ENCODE results near the gene APOBEC3F. TPM values are rescaled to one million over a fixed set of nuclear protein-coding genes. Genes with fewer than 3 reads are reported as not detected.
"Not testable (repeated sequence)": the region's sequence is repeated elsewhere in the genome, so short reads cannot be mapped to it uniquely, and the experiment has no call there.

Gene APOBEC3F
- total RNA-seq, 4 donors from 2014 or later, result 2.5 to 6.0 (median 5.0) TPM

DNA sequence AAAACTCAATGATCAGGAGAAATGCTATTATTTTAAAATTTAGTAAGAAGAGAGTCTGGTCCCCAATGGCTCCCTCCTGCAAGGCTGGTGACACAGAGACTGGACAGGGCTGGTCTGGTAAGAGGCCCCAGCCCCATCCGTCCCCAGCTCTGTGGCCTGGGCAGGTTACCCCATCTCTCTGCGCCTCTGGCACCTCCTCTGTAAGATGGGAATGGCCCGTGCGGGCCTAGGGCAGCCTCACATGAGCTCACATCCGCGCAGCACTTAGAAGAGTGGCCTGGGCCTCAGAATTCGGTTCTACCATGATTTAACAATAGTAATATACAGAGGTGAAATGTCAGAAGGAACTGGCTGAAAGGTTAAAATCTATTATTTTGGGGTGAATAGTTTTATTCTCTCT, 1.2 kb downstream of the APOBEC3F start:
- DNase-seq, result no peak
- WGBS, 2 donors, result 92 to 94% methylated on average over 7 of the region's 7 CpGs
- Histone ChIP-seq H3K4me3 (replicated peaks in 1 of 3) (no peak overlapping the region), H3K27me3 (no peaks in the 10 kb centered on the region), H3K36me3 (no peaks in the 10 kb centered on the region), H3K9me3 (no peaks in the 10 kb centered on the region), H3K27ac (no peak overlapping the region), H3K4me1 (peaks cover 10% of the 10 kb centered on the region in 2 donors)
- intact Hi-C loops (cut with DNase I), result no loop called here
- TF ChIP-seq, protein P1, sequence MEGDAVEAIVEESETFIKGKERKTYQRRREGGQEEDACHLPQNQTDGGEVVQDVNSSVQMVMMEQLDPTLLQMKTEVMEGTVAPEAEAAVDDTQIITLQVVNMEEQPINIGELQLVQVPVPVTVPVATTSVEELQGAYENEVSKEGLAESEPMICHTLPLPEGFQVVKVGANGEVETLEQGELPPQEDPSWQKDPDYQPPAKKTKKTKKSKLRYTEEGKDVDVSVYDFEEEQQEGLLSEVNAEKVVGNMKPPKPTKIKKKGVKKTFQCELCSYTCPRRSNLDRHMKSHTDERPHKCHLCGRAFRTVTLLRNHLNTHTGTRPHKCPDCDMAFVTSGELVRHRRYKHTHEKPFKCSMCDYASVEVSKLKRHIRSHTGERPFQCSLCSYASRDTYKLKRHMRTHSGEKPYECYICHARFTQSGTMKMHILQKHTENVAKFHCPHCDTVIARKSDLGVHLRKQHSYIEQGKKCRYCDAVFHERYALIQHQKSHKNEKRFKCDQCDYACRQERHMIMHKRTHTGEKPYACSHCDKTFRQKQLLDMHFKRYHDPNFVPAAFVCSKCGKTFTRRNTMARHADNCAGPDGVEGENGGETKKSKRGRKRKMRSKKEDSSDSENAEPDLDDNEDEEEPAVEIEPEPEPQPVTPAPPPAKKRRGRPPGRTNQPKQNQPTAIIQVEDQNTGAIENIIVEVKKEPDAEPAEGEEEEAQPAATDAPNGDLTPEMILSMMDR (IDR thresholded peaks at IDR 0.05), result no peak
- TF ChIP-seq POLR2A (IDR thresholded peaks at IDR 0.05), result no peak

DNA sequence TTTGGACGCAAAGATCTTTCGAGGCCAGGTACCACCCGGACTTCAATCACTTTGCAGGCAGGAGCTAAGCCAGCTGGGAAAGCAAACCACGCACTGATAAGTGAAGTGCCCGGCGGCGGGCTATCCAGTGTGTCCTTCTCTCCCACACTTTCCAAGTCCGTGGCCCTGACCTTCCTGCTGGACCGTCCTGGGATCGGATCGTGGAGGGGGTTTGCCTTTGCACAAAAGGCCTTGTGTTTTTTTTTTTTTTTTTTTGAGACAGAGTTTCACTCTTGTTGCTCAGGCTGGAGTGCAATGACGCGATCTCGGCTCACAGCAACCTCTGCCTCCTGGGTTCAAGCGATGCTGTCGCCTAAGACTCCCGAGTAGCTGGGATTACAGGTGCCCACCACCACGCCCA, 2.4 kb downstream of the APOBEC3F start:
- intact Hi-C loops (cut with DNase I); H3K9me3 ChIP-seq; H3K36me3 ChIP-seq; H3K27me3 ChIP-seq; H3K27ac ChIP-seq; DNase-seq; H3K4me3 ChIP-seq (replicated peaks in 1 of 3): not testable (repeated sequence)
- WGBS, 2 donors, result 94 to 95% methylated on average over 18 of the region's 18 CpGs
- peaks cover 10% of the 10 kb centered on the region in 2 donors for H3K4me1 ChIP-seq

DNA sequence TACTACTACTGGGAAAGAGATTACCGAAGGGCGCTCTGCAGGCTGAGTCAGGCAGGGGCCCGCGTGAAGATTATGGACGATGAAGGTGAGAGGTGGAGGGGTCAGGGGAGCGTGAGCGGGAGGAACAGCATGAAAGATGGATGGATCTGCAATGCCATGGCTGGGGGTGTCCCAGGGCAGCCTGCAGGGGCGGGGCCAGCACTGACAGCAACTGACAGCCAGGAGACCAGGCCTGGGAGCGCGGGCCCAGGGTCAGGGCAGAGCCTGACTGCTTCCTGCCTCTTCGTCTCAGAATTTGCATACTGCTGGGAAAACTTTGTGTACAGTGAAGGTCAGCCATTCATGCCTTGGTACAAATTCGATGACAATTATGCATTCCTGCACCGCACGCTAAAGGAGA, 4.5 kb downstream of the APOBEC3F start:
- H3K9me3 ChIP-seq; DNase-seq; H3K36me3 ChIP-seq; H3K27me3 ChIP-seq; H3K4me3 ChIP-seq (replicated peaks in 1 of 3); intact Hi-C loops (cut with DNase I); H3K27ac ChIP-seq: not testable (repeated sequence)
- 82 to 91% methylated on average over 14 of the region's 14 CpGs for WGBS, 2 donors
- H3K4me1 ChIP-seq, result peaks cover 10% of the 10 kb centered on the region in 2 donors

DNA sequence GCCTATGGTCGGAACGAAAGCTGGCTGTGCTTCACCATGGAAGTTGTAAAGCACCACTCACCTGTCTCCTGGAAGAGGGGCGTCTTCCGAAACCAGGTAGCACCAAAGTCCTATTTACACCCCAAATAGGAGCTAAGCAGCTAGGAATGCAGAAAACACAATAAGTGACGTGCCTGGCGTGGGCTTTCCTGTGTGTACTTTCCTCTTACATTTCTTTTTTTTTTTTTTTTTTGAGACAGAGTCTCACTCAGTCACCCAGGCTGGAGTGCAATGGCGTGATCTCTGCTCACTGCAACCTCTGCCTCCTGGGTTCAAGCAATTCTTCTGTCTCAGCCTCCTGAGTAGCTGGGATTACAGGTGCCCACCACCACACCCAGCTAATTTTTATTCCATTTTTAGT, 8.8 kb downstream of the APOBEC3F start:
- DNase-seq; H3K9me3 ChIP-seq; H3K4me1 ChIP-seq; H3K36me3 ChIP-seq; intact Hi-C loops (cut with DNase I); H3K27ac ChIP-seq; H3K27me3 ChIP-seq; H3K4me3 ChIP-seq (replicated peaks in 1 of 3): not testable (repeated sequence)
- 72 to 80% methylated on average over 7 of the region's 7 CpGs for WGBS, 2 donors

DNA sequence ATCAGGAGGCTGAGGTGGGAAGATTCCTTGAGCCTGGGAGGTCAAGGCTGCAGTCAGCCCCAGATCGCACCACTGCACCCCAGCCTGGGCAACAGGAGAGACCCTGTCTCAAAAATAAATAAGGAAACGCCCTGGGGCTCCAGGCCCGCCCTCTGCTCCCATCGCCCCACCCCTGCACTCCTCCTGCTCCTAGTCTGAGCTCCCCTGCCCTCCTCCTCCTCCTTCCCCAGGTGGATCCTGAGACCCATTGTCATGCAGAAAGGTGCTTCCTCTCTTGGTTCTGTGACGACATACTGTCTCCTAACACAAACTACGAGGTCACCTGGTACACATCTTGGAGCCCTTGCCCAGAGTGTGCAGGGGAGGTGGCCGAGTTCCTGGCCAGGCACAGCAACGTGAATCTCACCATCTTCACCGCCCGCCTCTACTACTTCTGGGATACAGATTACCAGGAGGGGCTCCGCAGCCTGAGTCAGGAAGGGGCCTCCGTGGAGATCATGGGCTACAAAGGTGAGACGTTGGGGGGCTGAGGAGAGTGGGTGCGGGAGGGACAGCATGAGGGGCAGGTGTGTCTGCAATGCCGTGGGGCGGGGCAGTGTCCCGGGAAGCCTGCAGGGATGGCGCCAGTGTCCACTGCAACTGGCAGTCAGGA, 11.3 kb downstream of the APOBEC3F start:
- 70 to 75% methylated on average over 18 of the region's 18 CpGs for WGBS, 2 donors

DNA sequence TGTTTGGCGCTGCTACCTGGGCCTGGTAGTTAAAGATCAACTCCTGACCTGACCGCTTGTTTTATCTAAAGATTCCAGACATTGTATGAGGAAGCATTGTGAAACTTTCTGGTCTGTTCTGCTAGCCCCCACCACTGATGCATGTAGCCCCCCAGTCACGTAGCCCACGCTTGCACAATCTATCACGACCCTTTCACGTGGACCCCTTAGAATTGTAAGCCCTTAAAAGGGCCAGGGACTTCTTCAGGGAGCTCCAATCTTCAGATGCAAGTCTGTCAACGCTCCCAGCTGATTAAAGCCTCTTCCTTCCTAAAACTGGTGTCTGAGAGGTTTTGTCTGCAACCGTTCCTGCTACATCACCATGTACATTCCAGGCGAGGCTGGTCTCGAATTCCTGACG, 15.0 kb downstream of the APOBEC3F start:
- no peak for DNase-seq
- Histone ChIP-seq H3K4me1 (no peaks in the 10 kb centered on the region), H3K27me3 (no peaks in the 10 kb centered on the region), H3K36me3 (no peaks in the 10 kb centered on the region), H3K9me3 (no peaks in the 10 kb centered on the region), H3K27ac (no peak overlapping the region), H3K4me3 (replicated peaks in 1 of 3) (no peak overlapping the region)
- TF ChIP-seq POLR2A (IDR thresholded peaks at IDR 0.05), result no peak
- TF ChIP-seq, protein P1 (IDR thresholded peaks at IDR 0.05), result no peak
- 92 to 97% methylated on average over 11 of the region's 11 CpGs for WGBS, 2 donors
- intact Hi-C loops (cut with DNase I), result no loop called here

More for the DNA sequence above, 11.3 kb downstream of the APOBEC3F start:
- H3K27ac ChIP-seq; intact Hi-C loops (cut with DNase I); DNase-seq; H3K9me3 ChIP-seq; H3K36me3 ChIP-seq; H3K4me1 ChIP-seq; H3K27me3 ChIP-seq; H3K4me3 ChIP-seq (replicated peaks in 1 of 3): not testable (repeated sequence)

DNA sequence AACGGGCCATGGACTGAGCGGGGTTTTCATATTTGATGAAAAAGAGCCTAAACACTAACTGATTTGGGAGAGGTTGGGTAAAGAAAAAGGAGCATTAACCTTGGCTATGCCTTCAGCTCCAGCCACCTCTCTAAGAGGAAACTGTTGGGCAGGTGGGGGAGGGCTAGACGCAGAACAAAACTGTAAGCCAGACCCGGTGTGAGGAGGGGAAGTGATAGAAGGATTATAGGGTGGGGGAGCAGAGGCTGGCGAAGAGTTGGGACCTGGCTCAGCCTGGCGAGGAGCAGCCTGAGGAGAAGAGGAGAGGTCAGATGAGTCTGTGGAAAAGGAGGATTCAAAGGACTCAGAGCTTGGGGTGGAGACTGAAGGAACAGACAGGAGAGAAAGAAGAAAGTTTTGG, 20.6 kb downstream of the APOBEC3F start:
- 70 to 71% methylated on average over 6 of the region's 6 CpGs for WGBS, 2 donors
- intact Hi-C loops (cut with DNase I); DNase-seq; H3K4me3 ChIP-seq (replicated peaks in 1 of 3); H3K36me3 ChIP-seq; H3K27ac ChIP-seq; H3K9me3 ChIP-seq; H3K4me1 ChIP-seq; H3K27me3 ChIP-seq: not testable (repeated sequence)

DNA sequence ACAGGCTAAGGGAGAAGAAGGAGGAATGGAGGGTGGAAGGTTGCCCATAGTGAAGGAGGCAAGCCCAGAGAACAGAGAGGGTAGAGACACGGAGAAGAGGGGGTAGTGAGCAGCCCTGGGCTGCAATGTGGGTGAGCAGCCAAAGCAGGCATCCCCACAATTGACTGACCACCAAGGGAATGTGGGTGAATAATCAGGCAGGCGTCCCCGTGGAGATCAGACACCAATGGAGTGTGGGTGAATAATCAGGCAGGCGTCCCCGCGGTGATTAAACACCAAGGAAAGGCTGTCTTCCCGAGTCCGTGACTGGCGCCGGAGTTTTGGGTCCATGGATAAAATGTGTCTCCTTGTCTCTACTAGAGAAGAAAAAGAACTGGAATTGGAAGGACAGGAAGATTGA, 21.3 kb downstream of the APOBEC3F start:
- intact Hi-C loops (cut with DNase I); H3K27ac ChIP-seq; H3K4me1 ChIP-seq; H3K4me3 ChIP-seq (replicated peaks in 1 of 3); H3K27me3 ChIP-seq; H3K9me3 ChIP-seq; H3K36me3 ChIP-seq; DNase-seq: not testable (repeated sequence)
- 85 to 93% methylated on average over 10 of the region's 10 CpGs for WGBS, 2 donors

DNA sequence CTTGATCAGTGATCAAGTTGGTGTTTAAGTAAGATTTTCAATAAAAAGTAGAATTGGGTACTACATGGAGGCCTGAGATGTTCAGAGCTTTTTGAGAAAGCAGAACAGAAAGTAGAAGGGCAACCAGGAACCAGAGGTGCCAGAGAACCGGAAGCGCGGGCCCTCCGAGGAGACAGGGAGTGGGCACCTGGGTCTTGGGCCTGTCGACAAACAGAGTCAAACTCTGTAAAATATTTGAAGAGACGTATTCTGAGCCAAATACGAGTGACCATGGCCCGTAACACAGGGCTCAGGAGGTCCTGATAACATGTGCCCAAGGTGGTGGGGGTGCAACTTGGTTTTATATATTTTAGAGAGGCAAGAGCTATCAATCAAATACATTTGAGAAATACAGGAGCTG, 23.2 kb downstream of the APOBEC3F start:
- intact Hi-C loops (cut with DNase I); H3K27me3 ChIP-seq; H3K36me3 ChIP-seq; H3K4me1 ChIP-seq; H3K4me3 ChIP-seq (replicated peaks in 1 of 3); H3K27ac ChIP-seq; H3K9me3 ChIP-seq; DNase-seq: not testable (repeated sequence)
- 96 to 98% methylated on average over 8 of the region's 8 CpGs for WGBS, 2 donors

DNA sequence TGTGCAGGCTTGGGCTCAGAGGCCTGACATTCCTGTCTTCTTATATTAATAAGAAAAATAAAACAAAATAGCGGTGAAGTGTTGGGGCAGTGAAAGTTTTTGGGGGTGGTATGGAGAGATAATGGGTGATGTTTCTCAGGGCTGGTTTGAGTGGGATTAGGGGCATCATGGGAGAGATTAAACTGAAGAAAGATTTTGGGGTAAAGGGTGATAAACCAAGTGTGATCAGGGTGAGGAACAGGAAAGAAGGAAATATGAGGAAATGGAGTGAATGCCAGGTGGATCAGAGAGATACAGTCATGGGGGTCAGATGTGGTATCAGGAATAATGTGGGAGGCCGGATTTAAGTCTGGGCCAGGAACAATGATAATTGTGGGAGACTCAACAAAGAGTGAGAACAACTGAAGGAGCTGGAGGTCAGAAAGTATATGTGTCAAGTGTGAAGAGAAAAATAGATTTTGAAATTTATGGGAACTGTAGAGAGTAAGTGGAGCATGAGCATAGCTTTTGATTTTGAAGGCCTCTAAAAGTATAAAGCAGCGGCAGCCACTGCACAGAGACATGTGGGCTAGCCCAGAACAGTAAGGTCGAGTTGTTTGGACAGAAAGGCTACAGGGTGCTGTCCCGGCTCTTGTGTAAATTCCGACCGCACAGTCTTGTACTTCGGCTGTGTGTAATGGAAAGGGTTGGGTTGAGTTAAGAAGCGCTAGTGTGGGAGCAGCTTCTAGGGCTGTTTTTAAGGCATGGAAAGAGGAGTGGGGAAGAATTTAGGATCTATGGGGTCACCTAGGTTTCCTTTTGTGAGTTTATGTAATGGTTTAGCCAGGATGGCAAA, 26.0 kb downstream of the APOBEC3F start:
- H3K36me3 ChIP-seq; H3K27ac ChIP-seq; H3K9me3 ChIP-seq; H3K4me3 ChIP-seq (replicated peaks in 1 of 3); intact Hi-C loops (cut with DNase I); H3K4me1 ChIP-seq; H3K27me3 ChIP-seq; DNase-seq: not testable (repeated sequence)
- 85 to 88% methylated on average over 9 of the region's 9 CpGs for WGBS, 2 donors

All from thyroid gland (tissue), 4 donors.